SK-N-SH (cell line): ENCODE results near the gene TBC1D20.

Experiments
- EP300 ChIP-seq, 2 experiments: IDR thresholded peaks; 2 replicates each; pipeline versions ENCODE4 v1.4.0 to v1.6.1; 2012; ENCODE audit warnings: borderline replicate concordance in 1 of 2, low read depth in 1 of 2, low read length in 1 of 2
- TF ChIP-seq, protein P1 (sequence below): fragments of 200-600 bp; sonication (generic); IDR thresholded peaks from 2 replicates; pipeline ENCODE4 v1.6.1; 2017; ENCODE audit warnings: antibody characterized with exemption, mild to moderate bottlenecking, moderate library complexity

DNA sequence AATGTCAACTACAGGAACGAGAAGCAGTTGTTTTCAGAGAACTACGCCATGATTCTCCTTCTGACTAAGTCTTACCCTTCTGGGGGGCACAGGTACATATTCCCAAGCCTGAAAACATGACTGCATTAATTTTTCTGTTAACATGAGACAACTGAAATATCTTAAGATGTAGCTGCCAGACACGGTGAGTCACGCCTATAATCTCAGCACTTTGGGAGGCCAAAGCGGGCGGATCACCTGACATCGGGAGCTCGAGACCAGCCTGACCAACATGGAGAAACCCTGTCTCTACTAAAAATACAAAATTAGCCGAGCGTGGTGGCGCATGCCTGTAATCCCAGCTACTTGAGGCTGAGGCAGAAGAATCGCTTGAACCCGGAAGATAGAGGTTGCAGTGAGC lies 21.7 kb downstream of the TBC1D20 start:
- TF ChIP-seq EP300 (IDR thresholded peaks at IDR 0.05; ENCODE audit: borderline replicate concordance in 1 of 2, low read depth in 1 of 2, low read length in 1 of 2) = no peak
- TF ChIP-seq, protein P1, sequence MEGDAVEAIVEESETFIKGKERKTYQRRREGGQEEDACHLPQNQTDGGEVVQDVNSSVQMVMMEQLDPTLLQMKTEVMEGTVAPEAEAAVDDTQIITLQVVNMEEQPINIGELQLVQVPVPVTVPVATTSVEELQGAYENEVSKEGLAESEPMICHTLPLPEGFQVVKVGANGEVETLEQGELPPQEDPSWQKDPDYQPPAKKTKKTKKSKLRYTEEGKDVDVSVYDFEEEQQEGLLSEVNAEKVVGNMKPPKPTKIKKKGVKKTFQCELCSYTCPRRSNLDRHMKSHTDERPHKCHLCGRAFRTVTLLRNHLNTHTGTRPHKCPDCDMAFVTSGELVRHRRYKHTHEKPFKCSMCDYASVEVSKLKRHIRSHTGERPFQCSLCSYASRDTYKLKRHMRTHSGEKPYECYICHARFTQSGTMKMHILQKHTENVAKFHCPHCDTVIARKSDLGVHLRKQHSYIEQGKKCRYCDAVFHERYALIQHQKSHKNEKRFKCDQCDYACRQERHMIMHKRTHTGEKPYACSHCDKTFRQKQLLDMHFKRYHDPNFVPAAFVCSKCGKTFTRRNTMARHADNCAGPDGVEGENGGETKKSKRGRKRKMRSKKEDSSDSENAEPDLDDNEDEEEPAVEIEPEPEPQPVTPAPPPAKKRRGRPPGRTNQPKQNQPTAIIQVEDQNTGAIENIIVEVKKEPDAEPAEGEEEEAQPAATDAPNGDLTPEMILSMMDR = no peak
